K562 (cell line): ENCODE data around the gene CHST13. TPM values are rescaled to one million over a fixed set of nuclear protein-coding genes. Genes with fewer than 3 reads are reported as not detected.

ENCODE experiments used
- ATAC-seq: fragments of 200-7000 bp; cut with Tn5 transposase; 3 replicates; pipeline ENCODE4 v1.9.1; 2020; ENCODE audit warnings: moderate library complexity
- BruUV-seq: library from RNA; stranded (reverse); fragments of 400-500 nt; replicated peaks from 2 replicates; lab custom pipeline; 2021; lab: Mats Ljungman, UMichigan
- CTCF ChIA-PET: fragments of 300-600 bp; formaldehyde crosslinking; extraction: SDS; loops from one replicate; lab custom pipeline; 2021; ENCODE audit warnings: low intra/inter-chr PET ratio; lab: Yijun Ruan, JAX
- POLR2A ChIA-PET: fragments of 300-600, 350-650 bp; sonication (Branson Sonifier 250); formaldehyde crosslinking; extraction: SDS; loops from one replicate; lab custom pipeline; 2021; ENCODE audit warnings: antibody characterized with exemption, inconsistent platforms; lab: Yijun Ruan, JAX
- DNase-seq, 4 experiments: peaks; one replicate each; pipeline versions ENCODE4 v3.0.0 to v3.0.0-alpha.2; 2011 to 2018; ENCODE audit warnings: low spot score in 3 of 4, mixed read lengths in 3 of 4; ENCODE audit errors: extremely low read depth in 1 of 4
- FAIRE-seq: peaks from 2 replicates; lab custom pipeline; 2011; peaks lifted over from hg19 to GRCh38; lab: Jason Lieb, UNC
- H2AFZ ChIP-seq: 2 replicates; pipeline ENCODE4 v1.6.0; 2011; ENCODE audit warnings: low read depth, low read length, control low read depth, inconsistent platforms
- H3K27ac ChIP-seq: fragments of 200-600 bp; 3 replicates; pipeline ENCODE4 v1.8.0; 2011; ENCODE audit warnings: low read depth, mild to moderate bottlenecking, control low read depth, inconsistent platforms, low read length, moderate library complexity, mixed read lengths; ENCODE audit errors: extremely low read depth
- H3K27me3 ChIP-seq, 2 experiments: fragments of 300-600 bp in 1 of 2; 2 replicates in 1 of 2; 3 replicates in 1 of 2; pipeline versions ENCODE4 v1.6.0 to v1.8.0; 2011; ENCODE audit warnings: inconsistent platforms in 2 of 2, low read length in 2 of 2, mild to moderate bottlenecking in 1 of 2, mixed read lengths in 1 of 2, moderate library complexity in 1 of 2; ENCODE audit not compliant: control insufficient read depth in 2 of 2, insufficient read depth in 2 of 2
- H3K36me3 ChIP-seq: fragments of 300-600 bp; 3 replicates; pipeline ENCODE4 v1.8.0; 2011; ENCODE audit warnings: mild to moderate bottlenecking, low read length, inconsistent platforms; ENCODE audit not compliant: control insufficient read depth, insufficient read depth
- H3K4me1 ChIP-seq, 2 experiments: fragments of 200-600 bp in 1 of 2; replicated peaks in 1 of 2; 2 replicates in 1 of 2; 3 replicates in 1 of 2; pipeline versions ENCODE4 v1.5.1 to v1.8.0; 2011; ENCODE audit warnings: inconsistent platforms in 2 of 2, low read length in 2 of 2, mild to moderate bottlenecking in 1 of 2, mixed read lengths in 1 of 2, moderate library complexity in 1 of 2; ENCODE audit not compliant: control insufficient read depth in 2 of 2, insufficient read depth in 2 of 2
- H3K4me2 ChIP-seq: 2 replicates; pipeline ENCODE4 v1.6.1; 2011; ENCODE audit warnings: low read length, control low read depth, inconsistent platforms, mixed read lengths; ENCODE audit not compliant: insufficient read depth
- H3K4me3 ChIP-seq: fragments of 200-600 bp; sonication (generic), shearing (Covaris generic); 2 replicates; pipeline ENCODE4 v1.5.1; 2016; ENCODE audit warnings: control low read depth, inconsistent platforms
- H3K79me2 ChIP-seq: fragments of 200-600 bp; 3 replicates; pipeline ENCODE4 v1.8.0; 2011; ENCODE audit warnings: low read length, inconsistent platforms; ENCODE audit not compliant: control insufficient read depth, insufficient read depth
- H3K9ac ChIP-seq, 2 experiments: 2 replicates each; pipeline versions ENCODE4 v1.6.0 to v1.6.1; 2011; ENCODE audit warnings: low read depth in 2 of 2, low read length in 2 of 2, control low read depth in 1 of 2, inconsistent platforms in 1 of 2, mild to moderate bottlenecking in 1 of 2, mixed read lengths in 1 of 2; ENCODE audit not compliant: insufficient read depth in 1 of 2
- H3K9me1 ChIP-seq: one replicate; pipeline ENCODE4 v1.6.0; 2011; ENCODE audit warnings: inconsistent platforms, mild to moderate bottlenecking, low read length, moderate library complexity; ENCODE audit not compliant: control insufficient read depth, insufficient read depth
- H3K9me3 ChIP-seq: replicated peaks from 2 replicates; pipeline ENCODE4 v1.5.1; 2011; ENCODE audit warnings: low read depth, low read length, inconsistent platforms; ENCODE audit not compliant: control insufficient read depth, insufficient read depth
- H4K20me1 ChIP-seq: replicated peaks from 2 replicates; pipeline ENCODE4 v1.6.1; 2011; ENCODE audit warnings: low read length, inconsistent platforms, mixed read lengths; ENCODE audit not compliant: control insufficient read depth, insufficient read depth
- BCOR ChIP-seq: fragments of 450-650 bp; IDR thresholded peaks from 2 replicates; pipeline ENCODE4 v1.6.1; 2016
- GTF2E2 ChIP-seq: fragments of 200-800 bp; sonication (Bioruptor generic); IDR thresholded peaks from 2 replicates; pipeline ENCODE4 v1.6.1; 2016; ENCODE audit warnings: missing genetic modification characterization, missing compliant biosample characterization
- NR2C1 ChIP-seq, 2 experiments: fragments of 450-650 bp; IDR thresholded peaks; 2 replicates each; pipeline ENCODE4 v1.6.1; 2017; ENCODE audit warnings: mild to moderate bottlenecking in 2 of 2, antibody characterized with exemption in 1 of 2, inconsistent platforms in 1 of 2, missing compliant biosample characterization in 1 of 2, missing genetic modification characterization in 1 of 2
- POLR2A ChIP-seq: fragments of 450-650 bp; conservative IDR thresholded peaks from 2 replicates; pipeline ENCODE4 v1.6.1; 2016
- SIN3B ChIP-seq: fragments of 450-650 bp; IDR thresholded peaks from 2 replicates; pipeline ENCODE4 v1.6.1; 2017; ENCODE audit warnings: low read depth, mild to moderate bottlenecking, moderate library complexity
- SMAD1 ChIP-seq: fragments of 150-350 bp; IDR thresholded peaks from 2 replicates; pipeline ENCODE4 v1.6.1; 2014; ENCODE audit warnings: low read length, low read depth; ENCODE audit not compliant: partially characterized antibody
- SRSF9 ChIP-seq: fragments of 200-400 bp; formaldehyde crosslinking; IDR thresholded peaks from 2 replicates; pipeline ENCODE4 v1.6.1; 2017; ENCODE audit warnings: low read depth, low read length, borderline replicate concordance
- TEAD4 ChIP-seq, 2 experiments: sonication (generic) in 1 of 2; formaldehyde crosslinking in 1 of 2; IDR thresholded peaks; 2 replicates each; pipeline versions ENCODE4 v1.6.1 to v1.8.0; 2012 to 2022; ENCODE audit warnings: borderline replicate concordance in 1 of 2, inconsistent platforms in 1 of 2, low read length in 1 of 2, mild to moderate bottlenecking in 1 of 2, missing genetic modification reagents in 1 of 2
- whole genome bisulfite sequencing: fragments of 100-300 bp; shearing (Covaris generic); methylation state at CpG from one replicate; pipeline ENCODE4 v1.1.6; 2016; ENCODE audit warnings: low coverage, mixed read lengths; ENCODE audit not compliant: insufficient coverage; ENCODE audit errors: missing lambda C conversion rate; 5-methylcytosine and 5-hydroxymethylcytosine counted together
- in situ Hi-C: fragments of 300-500 bp; cut with MboI; formaldehyde crosslinking; loops from 4 replicates; pipeline ENCODE4 v1.15.0; 2018; ENCODE audit warnings: inconsistent platforms, mixed read lengths
- intact Hi-C: fragments of 100-400 bp; cut with micrococcal nuclease; formaldehyde crosslinking; loops from 2 replicates; pipeline ENCODE4 v1.14.2; 2022
- polyA plus RNA-seq, 8 experiments: library from polyadenylated mRNA; depleted of rRNA in 4 of 8; stranded (reverse) in 5 of 8; unstranded in 3 of 8; fragments of >200 nt; fragmentation: Nextera tagmentation in 2 of 8; fragmentation: Illumina TruSeq in 1 of 8; extraction: Ambion mirVana in 2 of 8; extraction: Trizol in 1 of 8; gene quantifications; 2 replicates each; pipeline versions ENCODE4 v1.2.1 to v1.2.3, GENCODE V29; 2011 to 2014; ENCODE audit warnings: inconsistent platforms in 1 of 8, missing spikeins in 1 of 8
- total RNA-seq, 7 experiments: library from RNA; depleted of rRNA in 6 of 7; stranded (reverse); fragments of >200 nt in 6 of 7; fragmentation: Illumina TruSeq in 2 of 7; extraction: Trizol in 2 of 7; gene quantifications; 2 replicates each; pipeline versions ENCODE4 v1.2.1 to v1.2.3, GENCODE V29; 2011 to 2021; ENCODE audit warnings: low replicate concordance in 1 of 7
- TF ChIP-seq, protein P1 (sequence below): fragments of 250-450 bp; sonication (Bioruptor Pico); IDR thresholded peaks from 2 replicates; pipeline ENCODE4 v1.8.0; 2021; ENCODE audit warnings: mild to moderate bottlenecking, moderate library complexity

Gene CHST13
- total and polyA plus RNA-seq, 9 of the 15 experiments (the other 6 are each of a cell fraction or from before 2014, with no cell fraction given) = not detected

DNA sequence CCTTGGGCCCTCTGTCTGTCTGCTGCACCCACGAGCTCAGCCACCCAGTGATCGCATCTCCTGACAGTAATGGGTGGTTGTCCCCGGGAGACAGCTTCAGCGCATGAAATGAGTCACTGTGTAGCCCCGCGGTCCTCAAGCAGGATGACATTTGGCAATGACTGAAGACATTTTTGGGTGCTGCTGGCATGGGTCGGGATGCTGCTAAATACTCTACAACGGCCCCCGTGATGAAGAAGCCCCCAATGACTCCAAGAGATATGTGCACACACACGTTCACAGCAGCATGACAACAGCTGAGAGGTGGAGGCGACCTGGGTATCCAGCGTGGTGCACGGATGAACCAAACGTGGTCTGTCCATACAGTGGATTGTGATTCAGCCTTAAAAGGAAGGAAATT lies 30.9 kb upstream of the CHST13 start:
- in situ Hi-C loops = no loop called here
- BruUV-seq = no TSS peak

More for the DNA sequence above, 30.9 kb upstream of the CHST13 start:
- Histone ChIP-seq H4K20me1 (no peaks in the 10 kb centered on the region; the same call in 1 of the 2 replicates), H3K9me1 (no peaks in the 10 kb centered on the region), H3K9me3 (no peaks in the 10 kb centered on the region), H3K79me2 (no peaks in the 10 kb centered on the region), H3K27ac (no peak overlapping the region), H3K36me3 (no peaks in the 10 kb centered on the region), H3K9ac (no peak overlapping the region), H3K27me3 (peaks cover 10 to 58% of the 10 kb centered on the region in 2 experiments; a peak in 4 of 5 replicates), H3K4me3 (no peak overlapping the region), H2AFZ (no peak overlapping the region), H3K4me2 (no peak overlapping the region), H3K4me1 (no peaks in the 10 kb centered on the region)
- CTCF ChIA-PET = no interaction called here
- intact Hi-C loops = no loop called here
- ATAC-seq (no peak), FAIRE-seq (no peak), DNase-seq (no peak)
- WGBS = 2% methylated on average over 12 of the region's 14 CpGs
- POLR2A ChIA-PET = interaction anchor here (0.6 kb wide), 1 partner anchor 244 kb away, joined by 3 read pairs; no protein-coding TSS in a partner anchor
- TF ChIP-seq, protein P1, sequence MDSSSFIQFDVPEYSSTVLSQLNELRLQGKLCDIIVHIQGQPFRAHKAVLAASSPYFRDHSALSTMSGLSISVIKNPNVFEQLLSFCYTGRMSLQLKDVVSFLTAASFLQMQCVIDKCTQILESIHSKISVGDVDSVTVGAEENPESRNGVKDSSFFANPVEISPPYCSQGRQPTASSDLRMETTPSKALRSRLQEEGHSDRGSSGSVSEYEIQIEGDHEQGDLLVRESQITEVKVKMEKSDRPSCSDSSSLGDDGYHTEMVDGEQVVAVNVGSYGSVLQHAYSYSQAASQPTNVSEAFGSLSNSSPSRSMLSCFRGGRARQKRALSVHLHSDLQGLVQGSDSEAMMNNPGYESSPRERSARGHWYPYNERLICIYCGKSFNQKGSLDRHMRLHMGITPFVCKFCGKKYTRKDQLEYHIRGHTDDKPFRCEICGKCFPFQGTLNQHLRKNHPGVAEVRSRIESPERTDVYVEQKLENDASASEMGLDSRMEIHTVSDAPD (CRISPR knock-in tag) = no peak
- no peak for TF ChIP-seq BCOR
- no peak for TF ChIP-seq NR2C1 (IDR thresholded peaks at IDR 0.05)
- no peak for TF ChIP-seq NR2C1 (tag; IDR thresholded peaks at IDR 0.05)
- no peak for TF ChIP-seq SIN3B
- no peak for TF ChIP-seq TEAD4 (IDR thresholded peaks at IDR 0.05; ENCODE audit: low read length)
- TF ChIP-seq TEAD4 (CRISPR knock-in tag; IDR thresholded peaks at IDR 0.05; ENCODE audit: borderline replicate concordance) = no peak
- no peak for TF ChIP-seq SMAD1
- no peak for TF ChIP-seq POLR2A
- TF ChIP-seq SRSF9 = no peak
- no peak for TF ChIP-seq GTF2E2 (tag)
